ENCODE measurements around the gene PIBF1.

DNA sequence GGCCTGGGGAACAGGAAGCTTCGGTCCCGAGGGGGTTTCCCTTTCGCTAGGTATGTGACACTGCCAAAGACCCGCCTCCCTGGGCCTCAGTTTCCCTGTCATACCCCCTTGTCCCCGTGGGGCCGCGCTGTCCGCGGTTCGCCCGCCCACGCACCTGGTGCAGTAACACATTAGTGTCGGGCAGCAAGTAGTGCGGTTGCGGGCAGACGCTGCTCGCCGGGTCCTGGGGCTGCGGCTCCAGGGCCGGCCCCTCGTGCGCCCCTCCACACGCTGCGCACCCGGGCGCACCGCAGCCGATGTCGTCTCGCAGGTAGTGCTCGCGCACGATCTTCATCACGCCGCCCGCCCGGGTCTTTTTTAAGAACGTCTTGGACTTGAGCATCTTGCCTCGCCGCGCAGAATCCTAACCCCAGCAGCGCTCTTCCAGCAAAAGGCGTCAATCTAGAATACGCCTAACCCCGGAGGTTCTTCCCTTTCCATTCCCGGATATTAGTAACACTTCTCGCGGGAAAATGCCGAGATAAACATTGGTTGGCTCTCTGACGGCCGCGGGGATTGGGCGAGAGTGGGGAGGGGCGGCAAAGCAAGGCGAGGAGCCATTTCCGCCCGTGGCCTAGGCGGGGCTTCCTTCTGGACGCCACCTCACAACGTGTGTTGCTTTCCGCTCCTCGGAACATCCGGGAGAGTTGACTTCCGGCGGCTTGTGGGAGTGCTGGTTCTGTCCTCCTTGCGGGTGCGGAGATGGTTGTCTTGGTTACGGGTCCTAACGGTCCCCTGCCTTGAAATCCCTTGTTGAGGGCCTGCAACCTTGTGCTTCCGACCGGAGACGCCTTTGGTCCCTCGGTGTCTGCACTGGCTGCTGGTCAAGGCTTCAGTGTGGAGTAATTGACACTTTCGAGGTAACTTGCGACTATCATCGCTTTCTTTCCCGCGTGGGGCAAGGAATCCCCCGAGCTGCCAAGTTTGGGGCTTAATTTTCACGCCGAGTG is at the start of gene PIBF1, which contains the start of gene DIS3:
- TF ChIP-seq, protein P1, sequence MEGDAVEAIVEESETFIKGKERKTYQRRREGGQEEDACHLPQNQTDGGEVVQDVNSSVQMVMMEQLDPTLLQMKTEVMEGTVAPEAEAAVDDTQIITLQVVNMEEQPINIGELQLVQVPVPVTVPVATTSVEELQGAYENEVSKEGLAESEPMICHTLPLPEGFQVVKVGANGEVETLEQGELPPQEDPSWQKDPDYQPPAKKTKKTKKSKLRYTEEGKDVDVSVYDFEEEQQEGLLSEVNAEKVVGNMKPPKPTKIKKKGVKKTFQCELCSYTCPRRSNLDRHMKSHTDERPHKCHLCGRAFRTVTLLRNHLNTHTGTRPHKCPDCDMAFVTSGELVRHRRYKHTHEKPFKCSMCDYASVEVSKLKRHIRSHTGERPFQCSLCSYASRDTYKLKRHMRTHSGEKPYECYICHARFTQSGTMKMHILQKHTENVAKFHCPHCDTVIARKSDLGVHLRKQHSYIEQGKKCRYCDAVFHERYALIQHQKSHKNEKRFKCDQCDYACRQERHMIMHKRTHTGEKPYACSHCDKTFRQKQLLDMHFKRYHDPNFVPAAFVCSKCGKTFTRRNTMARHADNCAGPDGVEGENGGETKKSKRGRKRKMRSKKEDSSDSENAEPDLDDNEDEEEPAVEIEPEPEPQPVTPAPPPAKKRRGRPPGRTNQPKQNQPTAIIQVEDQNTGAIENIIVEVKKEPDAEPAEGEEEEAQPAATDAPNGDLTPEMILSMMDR (conservative IDR thresholded peaks at IDR 0.05; ENCODE audit: low read depth, low read length), result no peak
- no peak for TF ChIP-seq EZH2 (IDR thresholded peaks at IDR 0.05; ENCODE audit: borderline replicate concordance, low read depth, low read length, poor library complexity, severe bottlenecking)

Measured in A673 (cell line).